ENCODE data around the gene CHST11. TPM values are rescaled to one million over a fixed set of nuclear protein-coding genes. Genes with fewer than 3 reads are reported as not detected.

CHST11 gene
- total RNA-seq, 8 experiments from 2014 or later = 9.3 to 36.8 (median 12.9) TPM

Other genes with a start within 250 kb of the CHST11 start
- gene TXNRD1, start 241.2 kb upstream of the CHST11 start, total RNA-seq = 100 to 1,000 TPM in 3 of 8 experiments, 10 to 100 TPM in 5; 42.8 to 219 (median 87.5) TPM
- 10 to 100 TPM in 2 of 8 experiments, 1 to 10 TPM in 6; 1.5 to 14.3 (median 3.8) TPM for gene EID3, start 153.2 kb upstream of the CHST11 start, total RNA-seq